Activated effector memory CD4-positive, alpha-beta T cell treated with Interleukin-2 at 50 U/mL for 16 hours (primary cell): ENCODE measurements around the gene RHO.

Experiments used
- DNase-seq: peaks from one replicate; pipeline ENCODE4 v3.0.0-alpha.2; 2020

Gene RHO

DNA sequence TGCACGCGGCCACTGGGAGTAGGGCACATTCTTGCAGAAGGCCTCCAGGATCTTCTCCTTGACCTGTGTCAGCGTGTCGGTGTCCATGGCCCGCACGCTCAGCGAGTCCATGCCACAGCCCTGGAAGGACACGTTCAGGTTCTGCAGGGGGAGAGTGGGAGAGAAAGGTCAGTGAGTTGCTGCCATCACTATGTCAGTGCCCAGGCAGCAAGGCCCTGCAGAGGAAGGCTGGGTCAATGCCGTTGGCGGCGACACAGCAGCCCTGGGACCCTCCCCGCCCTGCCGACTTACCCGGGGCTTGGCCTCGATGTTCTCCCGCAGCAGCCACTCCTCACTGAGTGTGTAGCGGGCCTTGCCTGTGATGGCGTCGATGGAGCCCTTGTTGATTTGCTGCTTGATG is 34.4 kb downstream of the RHO start:
- no peak for DNase-seq

- no peak for DNase-seq
These were observed 34.9 kb downstream of the RHO start for GRCh38 chr3:129563332-129563731.

GRCh38 chr3:129563850-129564535 is 35.6 kb downstream of the RHO start:
- DNase-seq: no peak

DNA sequence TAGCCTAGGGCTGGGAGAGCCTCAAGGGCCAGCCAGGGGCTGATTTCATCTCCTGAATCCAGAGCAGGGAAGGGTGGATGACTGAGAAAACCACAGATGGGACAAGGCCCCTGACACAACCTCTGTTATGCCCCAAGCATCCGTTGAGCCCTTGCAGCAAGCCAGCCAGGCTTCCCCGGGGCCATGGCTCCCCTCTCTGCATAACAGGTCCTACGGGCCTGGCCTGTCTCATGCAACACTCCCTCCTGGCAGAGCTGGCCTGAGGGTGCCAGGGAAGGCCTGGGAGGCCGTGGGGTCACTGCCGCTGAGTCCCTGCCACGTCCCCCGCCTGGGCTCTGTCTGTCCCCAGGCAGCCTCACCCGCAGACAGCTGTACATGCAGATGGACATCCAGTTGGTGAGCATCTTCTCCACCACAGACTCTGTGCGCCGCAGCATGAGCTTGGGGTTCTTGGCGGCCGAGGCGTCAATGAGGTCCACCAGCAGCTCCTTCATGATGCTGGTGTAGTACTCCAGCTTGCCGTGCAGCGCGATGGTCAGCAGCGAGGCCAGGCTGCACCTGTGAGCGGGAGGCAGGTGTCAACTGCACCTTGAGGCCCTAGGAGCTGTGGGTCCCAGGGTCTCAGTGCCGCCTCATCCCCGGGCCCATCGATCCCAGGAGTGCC is 36.7 kb downstream of the RHO start:
- no peak for DNase-seq

- DNase-seq: no peak
These were observed 37.5 kb downstream of the RHO start for GRCh38 chr3:129565902-129566301.

DNA sequence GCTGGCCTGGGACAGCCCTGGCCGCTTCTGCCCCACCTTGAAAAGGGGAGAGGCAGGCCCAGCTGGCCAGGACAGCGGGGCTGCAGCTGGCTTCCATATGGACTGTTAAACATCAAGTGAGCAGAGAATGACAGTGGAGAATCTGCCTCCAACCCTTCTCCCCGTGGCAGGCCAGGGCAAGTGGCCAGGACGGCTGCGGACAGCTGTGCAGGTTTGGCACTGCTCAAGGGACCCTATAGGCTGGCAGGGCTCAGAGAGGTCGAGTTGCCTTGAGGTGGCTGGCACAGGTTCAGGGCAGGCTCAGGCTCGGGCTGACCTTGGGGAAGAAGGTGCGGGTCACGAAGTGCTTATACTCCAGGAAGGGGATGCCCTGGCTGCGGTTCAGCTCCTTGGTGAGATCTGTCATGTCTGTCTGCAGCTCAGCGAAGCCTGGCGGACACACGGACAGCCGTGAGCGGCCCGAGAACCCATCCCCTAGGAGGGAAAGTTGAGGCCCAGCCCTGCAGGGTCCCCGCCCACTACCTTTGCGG is 38.8 kb downstream of the RHO start:
- no peak for DNase-seq

GRCh38 chr3:129567939-129568338 is 39.5 kb downstream of the RHO start:
- DNase-seq: no peak

- DNase-seq: no peak
These were observed 41.4 kb downstream of the RHO start for GRCh38 chr3:129569856-129570255.

- no peak for DNase-seq
These were observed 43.4 kb downstream of the RHO start for GRCh38 chr3:129571605-129572547.

- DNase-seq: no peak
These were observed 44.2 kb downstream of the RHO start for GRCh38 chr3:129572603-129573002.

- no peak for DNase-seq
These were observed 45.1 kb downstream of the RHO start for GRCh38 chr3:129573493-129573892.

- no peak for DNase-seq
These were observed 45.8 kb downstream of the RHO start for GRCh38 chr3:129574206-129574605.

- no peak for DNase-seq
These were observed 47.0 kb downstream of the RHO start for GRCh38 chr3:129575233-129575996.

DNA sequence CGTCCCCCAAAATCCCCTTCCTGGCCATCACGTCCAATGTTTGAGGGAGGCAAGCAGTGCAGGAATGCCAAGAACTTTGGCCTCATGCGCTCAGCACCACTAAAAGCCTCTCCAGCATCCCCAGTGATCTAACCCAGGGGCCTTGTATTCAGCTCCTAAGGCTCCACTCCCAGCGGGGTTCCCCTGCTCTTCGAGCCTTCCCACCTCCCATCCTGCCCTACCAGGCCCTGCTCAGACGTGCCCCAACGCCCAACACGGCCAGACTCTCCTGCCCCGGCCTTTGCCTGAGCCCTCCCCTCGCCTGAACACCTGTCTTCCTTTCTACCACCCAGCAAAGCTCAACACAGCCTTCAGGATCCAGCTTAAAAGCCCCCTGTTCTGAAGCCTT is 47.6 kb downstream of the RHO start:
- no peak for DNase-seq

- peak; percentile 74 for DNase-seq
These were observed 48.3 kb downstream of the RHO start for GRCh38 chr3:129576514-129577352.

- DNase-seq: no peak
These were observed 48.9 kb downstream of the RHO start for GRCh38 chr3:129577366-129577765.

DNA sequence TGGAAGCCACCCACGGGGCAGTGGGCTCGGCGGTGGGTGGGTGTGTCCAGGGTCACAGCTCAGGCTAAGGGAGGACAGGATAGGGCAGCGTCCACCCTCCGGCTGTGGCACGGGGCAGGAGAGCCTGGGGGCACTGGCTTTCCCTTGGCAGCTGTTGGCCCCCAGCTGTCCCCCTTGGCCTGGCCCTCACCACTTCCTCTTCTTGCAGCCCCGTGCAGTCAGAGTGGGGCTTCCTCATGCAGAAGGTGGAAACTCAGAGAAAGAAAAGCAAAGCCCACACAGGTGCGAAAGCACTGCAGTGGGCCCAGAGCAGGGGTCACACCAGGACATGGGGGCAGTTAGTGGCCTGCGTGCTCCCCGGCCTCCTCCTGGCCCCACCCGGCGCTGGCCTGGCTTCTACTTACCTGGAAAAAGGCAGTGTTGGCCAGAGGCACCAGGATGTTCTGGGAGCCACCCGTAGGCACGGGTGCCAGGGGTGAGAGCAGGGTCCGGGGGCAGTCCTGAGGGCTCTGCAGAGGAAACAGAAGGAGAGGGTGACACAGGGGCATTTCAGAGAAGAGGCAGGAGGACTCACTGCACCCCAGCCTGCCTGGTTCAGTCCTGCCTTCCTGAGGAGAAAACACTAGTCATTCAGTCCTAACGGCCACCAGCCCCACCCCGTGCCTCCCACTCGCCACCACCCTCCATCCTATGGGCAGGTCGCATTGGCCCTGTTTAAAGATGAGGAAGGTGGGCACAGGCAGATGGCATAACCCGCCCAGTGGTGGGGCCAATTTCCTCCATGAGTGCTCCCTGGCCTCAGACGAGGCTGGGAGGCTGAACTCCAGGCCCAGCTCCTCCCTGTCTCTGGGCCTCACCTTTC is 49.7 kb downstream of the RHO start:
- no peak for DNase-seq

GRCh38 chr3:129579991-129580390 is 51.6 kb downstream of the RHO start:
- no peak for DNase-seq

- no peak for DNase-seq
These were observed 53.2 kb downstream of the RHO start for GRCh38 chr3:129581623-129582022.

- no peak for DNase-seq
These were observed 54.4 kb downstream of the RHO start for GRCh38 chr3:129582799-129583198.

DNA sequence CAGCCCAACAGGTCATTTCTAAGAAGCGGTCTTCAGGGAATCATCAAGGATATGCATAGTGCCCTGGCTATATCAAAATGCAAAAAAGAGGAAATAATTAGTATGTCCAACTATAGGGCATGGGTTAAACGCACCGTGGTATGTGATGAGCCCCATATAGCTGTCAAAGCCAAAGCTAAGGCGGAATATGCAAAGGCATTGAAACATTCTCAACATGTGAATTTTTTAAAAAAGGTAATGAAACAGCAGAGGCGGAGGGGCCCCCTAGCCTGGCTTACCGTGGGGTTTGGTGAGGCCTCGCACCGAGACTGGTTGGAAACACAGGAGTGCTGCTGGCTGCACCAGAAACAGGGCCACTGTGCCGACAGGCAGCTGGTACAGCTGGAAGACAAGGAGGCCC is 54.9 kb downstream of the RHO start:
- no peak for DNase-seq
